RKO (cell line): ENCODE results near the gene WNT7B.

ENCODE experiments used
- DNase-seq: peaks from one replicate; pipeline ENCODE4 v3.0.0-alpha.2; 2016; ENCODE audit warnings: low spot score

The WNT7B gene

DNA sequence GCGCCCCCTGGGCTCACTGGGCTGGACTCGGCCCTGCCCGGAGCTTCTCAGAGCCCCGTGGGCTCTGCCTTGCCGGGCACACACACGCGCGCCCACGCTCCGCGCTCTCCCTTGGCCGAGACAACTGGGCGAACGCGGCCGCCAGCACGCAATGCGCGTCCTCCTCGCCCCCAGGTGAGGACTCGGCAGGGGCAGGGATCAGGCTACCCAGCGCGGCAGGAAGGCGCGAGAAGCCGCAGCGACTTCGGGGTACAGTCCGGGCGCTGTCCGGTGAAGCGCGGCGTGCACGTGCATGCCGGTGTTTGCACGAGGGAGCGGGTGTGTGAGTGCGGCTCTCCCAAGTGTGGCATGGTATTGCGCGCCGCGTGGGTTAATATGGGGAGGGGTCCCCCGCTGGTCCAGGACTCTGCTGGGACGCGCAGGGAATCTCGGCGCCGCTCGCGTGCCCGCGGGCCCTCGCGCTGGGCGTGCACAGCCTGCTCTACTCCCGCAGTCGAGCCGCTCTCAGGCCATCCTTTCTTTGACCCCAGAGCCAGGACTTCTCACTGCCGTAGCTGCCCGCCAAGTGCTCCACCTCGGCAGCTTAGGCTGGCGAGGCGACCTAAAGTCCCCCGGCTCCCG, 5.4 kb downstream of the WNT7B start:
- DNase-seq = no peak

DNA sequence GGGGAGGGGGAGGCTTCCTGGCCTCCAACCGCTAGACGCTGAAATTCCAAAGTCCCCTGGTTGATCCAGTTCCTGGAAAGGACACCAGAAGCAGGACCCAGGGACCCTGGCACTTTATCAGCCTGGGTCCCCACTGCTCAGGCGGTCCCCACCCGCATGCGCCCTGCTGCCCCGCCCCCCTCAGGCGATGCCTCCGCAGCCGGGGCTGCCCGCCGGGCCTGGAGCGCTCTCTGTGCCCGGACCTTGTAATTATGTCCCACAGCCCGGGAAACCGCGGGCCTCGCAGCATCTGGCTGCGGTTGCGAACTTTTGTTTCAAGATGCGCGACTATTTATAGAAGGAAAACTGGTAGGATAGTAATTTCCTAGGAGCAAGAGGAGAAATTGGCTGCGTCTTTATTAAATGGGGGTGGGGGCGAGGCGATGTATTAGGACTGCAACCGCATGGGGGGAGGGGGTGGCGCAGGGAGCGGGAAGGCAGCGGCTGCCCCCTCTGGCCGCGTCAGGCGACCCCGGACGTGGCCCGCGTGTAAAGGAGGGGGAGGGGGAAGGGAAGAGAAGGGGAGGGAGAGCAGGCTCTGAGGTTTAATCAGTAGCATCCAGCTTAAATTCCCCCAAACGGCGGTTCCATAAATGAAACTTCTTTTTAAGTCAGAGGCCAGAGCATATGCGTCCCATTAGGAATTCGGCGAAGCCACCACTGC, 6.1 kb downstream of the WNT7B start:
- DNase-seq = no peak

- no peak for DNase-seq
Measured at GRCh38 chr22:45969801-45970470, 7.0 kb downstream of the WNT7B start.

DNA sequence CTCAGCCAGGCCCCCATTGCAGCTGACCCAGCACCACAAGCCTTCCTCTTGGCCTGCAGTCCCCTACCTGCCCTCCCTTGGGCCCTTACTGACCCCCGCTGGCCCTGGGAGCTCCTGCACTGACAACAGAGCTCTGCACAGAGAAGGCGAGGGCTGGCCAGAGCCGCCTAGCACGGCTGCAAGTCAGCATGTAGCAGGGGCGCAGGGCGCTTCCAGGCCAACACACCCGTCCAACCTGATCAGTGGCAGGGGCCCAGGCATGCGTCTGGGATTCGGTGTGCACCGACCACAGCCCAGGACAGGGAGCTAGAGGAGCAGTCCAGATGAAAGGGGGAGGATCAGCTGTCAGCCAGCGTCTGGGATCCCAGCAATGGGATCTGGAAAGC, 7.6 kb downstream of the WNT7B start:
- DNase-seq = no peak

DNA sequence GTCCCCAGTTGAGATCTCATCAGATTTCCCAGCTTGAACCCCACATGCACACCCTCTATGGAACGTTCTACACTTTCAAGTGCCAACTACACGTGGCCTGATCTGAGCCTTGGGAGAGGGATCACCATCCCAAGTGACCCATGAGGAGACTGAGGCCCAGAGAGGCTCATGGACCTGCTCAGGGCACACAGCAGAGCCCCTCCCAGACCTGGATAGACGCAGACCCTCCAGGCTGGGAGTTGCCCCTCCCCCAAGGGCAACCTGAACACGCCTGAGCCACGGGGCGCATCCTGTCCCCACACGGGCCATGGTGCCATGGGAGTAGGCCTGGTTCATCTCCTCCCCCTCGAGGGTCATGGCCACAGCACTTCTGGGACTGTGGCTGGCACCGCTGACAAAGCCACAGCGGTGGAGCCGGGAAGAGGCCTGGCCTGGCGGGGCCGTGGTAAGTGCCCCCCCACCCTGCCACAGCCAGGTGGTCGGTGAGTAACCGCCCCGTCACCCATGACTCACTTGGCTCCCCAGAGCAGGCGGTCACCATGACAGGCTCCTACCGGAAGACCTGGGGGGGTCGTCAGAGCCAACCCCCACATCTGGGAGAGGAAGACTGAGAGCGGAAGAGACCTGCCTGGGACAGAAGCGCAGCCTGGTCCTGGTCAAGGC, 8.1 kb downstream of the WNT7B start:
- peak; percentile 93 for DNase-seq

DNA sequence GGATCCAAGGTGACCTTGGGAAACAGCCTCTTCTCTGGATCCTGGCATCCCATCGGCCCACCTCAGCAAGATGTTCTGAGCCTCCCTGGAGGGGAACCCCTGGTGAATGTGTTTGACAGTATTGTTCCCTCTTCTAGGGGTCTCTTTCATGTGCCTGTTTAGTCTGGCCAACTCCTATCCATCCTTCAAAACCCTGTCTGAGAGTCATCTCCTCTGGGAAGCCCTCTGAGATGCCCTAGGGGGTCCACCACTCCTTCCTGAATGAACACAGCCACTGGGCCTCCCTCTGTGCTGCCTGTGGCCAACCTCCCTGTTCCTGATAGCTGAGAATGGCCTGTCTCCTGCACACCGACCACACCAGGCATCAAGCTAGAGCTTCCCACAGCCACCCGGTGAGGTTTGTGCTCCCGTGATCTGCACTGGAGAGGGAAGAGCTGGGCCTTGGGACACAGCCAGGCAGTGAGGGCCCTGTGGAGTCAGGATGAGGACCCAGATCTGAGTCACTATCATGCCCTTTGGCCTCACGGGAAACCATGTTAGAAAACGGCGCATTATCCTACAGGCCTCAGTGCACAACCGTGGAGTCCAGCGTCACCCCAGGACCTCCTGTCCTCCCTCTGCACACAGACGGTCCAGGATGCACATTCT, 8.8 kb downstream of the WNT7B start:
- DNase-seq = peak; percentile 57

DNA sequence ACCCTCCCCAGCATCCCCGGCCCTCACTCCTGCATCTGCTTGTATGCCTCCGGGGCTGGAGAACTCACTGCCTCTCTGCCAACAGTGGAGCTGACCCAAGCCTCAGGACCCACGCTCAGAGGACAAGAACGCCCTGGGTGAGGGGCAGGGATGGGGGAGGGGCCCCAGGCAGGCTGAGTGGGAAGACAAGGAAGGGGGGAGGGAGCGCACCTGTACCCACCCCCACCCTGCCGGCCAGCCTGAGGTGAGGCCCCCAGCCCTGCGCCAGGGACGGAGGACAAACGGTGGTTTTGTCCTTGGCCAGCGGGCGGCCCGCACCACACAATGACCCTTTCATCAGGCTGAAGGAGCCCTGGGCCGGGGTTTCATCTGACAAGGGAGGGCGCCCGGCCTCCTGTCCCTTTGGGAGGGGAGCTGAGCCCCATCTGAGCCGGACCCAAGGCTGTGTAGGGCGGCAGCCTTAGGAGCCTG, 10.0 kb downstream of the WNT7B start:
- DNase-seq = no peak

DNA sequence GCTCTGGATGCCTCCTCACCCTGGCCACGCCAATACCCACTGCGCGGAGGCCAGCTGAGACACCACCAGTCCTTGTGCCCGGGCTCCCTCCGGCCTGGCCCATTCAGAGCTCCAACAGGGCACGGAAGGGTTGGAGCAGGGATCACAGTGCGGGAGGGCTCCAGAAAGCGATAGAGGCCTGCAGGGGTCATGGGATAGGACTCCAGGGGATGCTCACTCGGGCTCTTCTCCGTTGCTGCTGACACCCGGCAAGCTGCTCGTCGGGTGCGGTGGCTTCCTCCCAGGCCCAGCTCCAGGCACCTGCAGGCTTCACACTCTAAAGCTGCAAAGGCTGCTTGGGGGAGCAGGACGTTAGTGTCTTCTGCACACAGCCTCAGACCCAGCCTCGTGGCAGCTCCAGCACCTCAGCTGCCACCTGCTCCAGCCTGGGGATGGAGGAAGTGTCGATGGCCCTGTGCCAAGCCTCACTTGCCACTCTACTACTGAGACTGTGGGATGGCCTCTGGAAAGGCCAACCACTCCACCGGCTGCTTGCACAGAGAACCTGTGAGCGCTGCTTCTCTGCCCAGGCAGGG, 10.6 kb downstream of the WNT7B start:
- DNase-seq = no peak

DNA sequence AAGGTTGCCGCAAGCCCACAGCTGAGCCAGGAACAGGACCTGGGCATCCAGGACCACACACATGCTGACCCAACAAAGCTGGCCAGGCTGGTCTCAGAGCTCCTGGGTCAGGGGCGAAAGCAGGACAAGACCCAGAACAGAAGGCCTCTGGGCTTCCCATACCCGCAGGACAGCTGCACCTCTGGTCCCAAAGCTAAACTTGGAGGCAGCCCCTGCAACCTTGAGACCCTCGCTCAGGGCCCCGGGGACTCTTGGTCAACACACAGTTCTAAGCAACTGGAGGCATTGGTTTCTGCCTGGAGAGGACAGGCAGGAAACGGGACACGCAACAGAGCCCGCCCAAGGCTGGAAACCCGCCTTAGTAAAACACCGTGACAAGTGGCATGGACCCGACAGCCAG, 11.4 kb downstream of the WNT7B start:
- no peak for DNase-seq

- no peak for DNase-seq
Measured at GRCh38 chr22:45964926-45965527, 11.9 kb downstream of the WNT7B start.

GRCh38 chr22:45964372-45964771, 12.6 kb downstream of the WNT7B start:
- no peak for DNase-seq

DNA sequence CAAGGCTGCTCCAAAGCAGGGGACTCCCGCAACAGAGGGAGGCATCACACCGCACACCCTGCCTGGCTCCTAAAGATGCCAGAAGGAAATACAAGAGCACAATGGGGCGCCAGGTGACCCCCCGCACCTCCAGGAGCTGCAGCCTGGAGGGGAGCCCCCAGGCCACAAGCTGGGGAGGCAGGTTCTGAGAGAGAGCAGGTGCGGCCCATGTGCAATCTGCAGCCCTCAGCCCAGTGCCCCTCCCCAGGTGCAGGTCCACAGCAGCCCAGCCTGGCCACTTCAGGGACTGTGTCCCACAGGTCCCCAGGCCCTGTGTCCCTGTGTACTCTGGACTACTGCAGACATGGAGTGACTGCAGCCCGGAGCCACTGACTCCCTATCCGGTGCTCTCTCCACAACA, 13.1 kb downstream of the WNT7B start:
- DNase-seq = no peak

DNA sequence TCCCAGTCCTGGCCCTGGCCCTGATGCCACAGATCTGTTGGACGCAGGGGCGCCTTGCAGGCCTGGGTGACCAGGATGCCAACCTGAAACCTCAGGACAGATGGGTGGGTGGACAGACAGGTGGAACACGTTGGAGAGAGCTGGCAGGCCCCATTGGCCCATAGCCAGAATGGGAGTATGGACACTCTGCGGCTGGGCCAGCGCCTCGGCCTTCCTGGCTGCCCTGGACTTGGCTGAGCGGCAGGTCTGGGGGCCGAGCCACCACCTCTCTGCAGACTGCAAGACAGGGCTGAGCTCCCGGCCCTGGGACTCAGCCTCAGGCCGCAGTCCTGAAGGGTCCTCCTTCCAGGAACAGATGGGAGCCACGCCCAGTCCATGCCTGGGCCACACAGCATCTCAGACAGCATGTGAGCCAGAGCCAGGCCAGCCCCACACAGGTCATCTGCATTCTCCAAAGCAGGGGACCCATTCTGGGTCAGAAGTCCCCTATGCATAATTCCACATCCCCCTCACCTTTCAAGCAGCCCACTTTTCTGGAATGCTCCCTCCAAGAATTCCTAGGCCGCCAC, 14.1 kb downstream of the WNT7B start:
- no peak for DNase-seq

- no peak for DNase-seq
Measured at GRCh38 chr22:45962434-45962718, 14.6 kb downstream of the WNT7B start.

GRCh38 chr22:45961679-45962433, 15.1 kb downstream of the WNT7B start:
- DNase-seq = no peak

- no peak for DNase-seq
Measured at GRCh38 chr22:45960477-45961386, 16.2 kb downstream of the WNT7B start.

DNA sequence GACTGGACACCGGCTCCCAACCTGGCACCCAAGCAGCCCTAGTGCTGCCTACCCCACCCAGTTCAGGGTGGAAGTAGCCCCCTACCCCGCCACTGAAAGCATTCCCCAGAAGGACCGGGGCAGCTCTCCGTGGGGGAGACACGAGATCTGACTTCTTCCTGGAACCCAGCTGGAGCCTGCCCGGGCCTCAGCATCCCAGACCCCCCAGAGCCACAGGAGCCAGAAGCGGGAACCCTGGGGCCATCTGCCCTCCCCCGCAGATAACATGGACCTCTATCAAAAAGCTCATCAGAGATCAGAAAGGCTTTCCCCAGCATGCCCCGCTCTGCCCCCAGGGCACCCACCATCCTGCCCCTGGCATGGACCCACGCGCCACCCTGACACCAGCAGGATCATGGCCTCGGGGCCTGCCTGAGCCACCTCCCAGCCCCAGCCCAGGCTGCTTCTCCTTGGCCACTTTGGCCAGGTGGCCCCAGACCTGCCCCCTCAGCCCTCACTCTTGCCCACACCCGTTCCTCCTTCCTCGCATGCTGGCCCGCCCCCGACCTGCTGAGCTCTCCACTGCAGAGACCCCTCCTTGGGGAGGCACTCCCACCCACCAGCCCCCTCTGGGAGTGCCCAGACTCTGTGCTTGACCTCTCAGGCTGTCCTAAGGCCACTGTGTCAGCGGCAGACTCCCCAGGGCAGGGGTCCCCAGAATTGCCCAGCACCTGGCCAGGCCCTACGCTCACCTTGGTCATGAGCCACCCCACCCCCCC, 17.1 kb downstream of the WNT7B start:
- DNase-seq = no peak

DNA sequence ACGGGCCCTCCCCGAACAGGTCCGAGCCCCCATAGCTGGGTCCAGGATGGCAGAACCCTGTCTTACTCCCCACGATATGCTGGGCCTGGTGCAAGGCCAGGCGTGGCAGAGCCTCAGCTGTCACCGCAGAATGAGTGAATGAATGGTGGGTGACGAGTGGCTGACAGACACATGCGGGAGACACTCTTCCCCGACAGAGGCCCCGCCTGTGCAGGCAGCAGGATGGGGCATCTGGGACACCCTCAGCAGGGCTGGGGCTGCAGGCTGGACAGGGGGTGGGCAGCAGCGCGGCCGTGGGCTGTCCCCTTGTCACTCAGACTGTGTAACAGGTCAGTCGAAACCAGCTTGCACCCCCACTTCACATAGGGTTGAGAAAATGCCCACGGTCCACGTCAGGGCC, 18.0 kb downstream of the WNT7B start:
- DNase-seq = no peak

- DNase-seq = no peak
Measured at GRCh38 chr22:45957826-45958225, 19.1 kb downstream of the WNT7B start.
